ENCODE results near the gene ARMH4.

Gene ARMH4

GRCh38 chr14:58138714-58139482 is 13.1 kb downstream of the ARMH4 start:
- no peak overlapping the region for H3K4me3 ChIP-seq (ENCODE audit: low read depth in 1 of 2, low read length in 2 of 2)
- no peak overlapping the region for H3K4me2 ChIP-seq (ENCODE audit: insufficient read depth, low read length)
- no peak overlapping the region for H3K9ac ChIP-seq (ENCODE audit: low read depth, low read length)
- no peaks in the 10 kb centered on the region for H3K9me3 ChIP-seq (ENCODE audit: insufficient read depth, low read length, severe bottlenecking)
- no peaks in the 10 kb centered on the region for H3K36me3 ChIP-seq (ENCODE audit: insufficient read depth, low read length)
- no peak overlapping the region for H2AFZ ChIP-seq (ENCODE audit: low read depth, low read length)
- H3K27ac ChIP-seq (ENCODE audit: low read length) = no peak overlapping the region
- H3K4me1 ChIP-seq (ENCODE audit: insufficient read depth, low read length) = no peaks in the 10 kb centered on the region
- DNase-seq (no peak), ATAC-seq (ENCODE audit: insufficient read depth, low read depth) (no peak)
- TF ChIP-seq EZH2 (IDR thresholded peaks at IDR 0.05; ENCODE audit: borderline replicate concordance, low read depth, low read length, severe bottlenecking) (no peak), CTCF (IDR thresholded peaks at IDR 0.05; ENCODE audit: borderline replicate concordance, extremely low read depth, low read length, poor library complexity, severe bottlenecking) (no peak)
- H3K79me2 ChIP-seq (ENCODE audit: insufficient read depth, low read length) = no peaks in the 10 kb centered on the region
- H3K27me3 ChIP-seq (ENCODE audit: insufficient read depth, low read length, poor library complexity) = peaks cover 20% of the 10 kb centered on the region
- H4K20me1 ChIP-seq (ENCODE audit: insufficient read depth, low read length) = no peaks in the 10 kb centered on the region

- H3K4me2 ChIP-seq (ENCODE audit: insufficient read depth, low read length) = no peak overlapping the region
- DNase-seq = no peak
- no peaks in the 10 kb centered on the region for H3K36me3 ChIP-seq (ENCODE audit: insufficient read depth, low read length)
- H2AFZ ChIP-seq (ENCODE audit: low read depth, low read length) = no peak overlapping the region
- peak; percentile 42; the same call in 1 of the 3 replicates for ATAC-seq (ENCODE audit: insufficient read depth, low read depth)
- no peak overlapping the region for H3K9ac ChIP-seq (ENCODE audit: low read depth, low read length)
- H3K79me2 ChIP-seq (ENCODE audit: insufficient read depth, low read length) = no peaks in the 10 kb centered on the region
- H3K9me3 ChIP-seq (ENCODE audit: insufficient read depth, low read length, severe bottlenecking) = no peaks in the 10 kb centered on the region
- H3K4me1 ChIP-seq (ENCODE audit: insufficient read depth, low read length) = no peaks in the 10 kb centered on the region
- H4K20me1 ChIP-seq (ENCODE audit: insufficient read depth, low read length) = no peaks in the 10 kb centered on the region
- no peak overlapping the region for H3K4me3 ChIP-seq (ENCODE audit: low read depth in 1 of 2, low read length in 2 of 2)
- H3K27ac ChIP-seq (ENCODE audit: low read length) = no peak overlapping the region
- peaks cover 20% of the 10 kb centered on the region for H3K27me3 ChIP-seq (ENCODE audit: insufficient read depth, low read length, poor library complexity)
- TF ChIP-seq CTCF (IDR thresholded peaks at IDR 0.05; ENCODE audit: borderline replicate concordance, extremely low read depth, low read length, poor library complexity, severe bottlenecking) (no peak), EZH2 (IDR thresholded peaks at IDR 0.05; ENCODE audit: borderline replicate concordance, low read depth, low read length, severe bottlenecking) (no peak)
Measured at GRCh38 chr14:58138031-58138713, 13.8 kb downstream of the ARMH4 start.

GRCh38 chr14:58133739-58134138 is 18.3 kb downstream of the ARMH4 start:
- Histone ChIP-seq H3K27ac (ENCODE audit: low read length) (no peak overlapping the region), H3K4me2 (ENCODE audit: insufficient read depth, low read length) (no peak overlapping the region)

More at GRCh38 chr14:58133739-58134138, 18.3 kb downstream of the ARMH4 start:
- Histone ChIP-seq H3K9me3 (ENCODE audit: insufficient read depth, low read length, severe bottlenecking) (no peaks in the 10 kb centered on the region), H3K9ac (ENCODE audit: low read depth, low read length) (no peak overlapping the region), H3K4me1 (ENCODE audit: insufficient read depth, low read length) (no peaks in the 10 kb centered on the region), H3K36me3 (ENCODE audit: insufficient read depth, low read length) (no peaks in the 10 kb centered on the region), H3K4me3 (ENCODE audit: low read depth in 1 of 2, low read length in 2 of 2) (no peak overlapping the region), H2AFZ (ENCODE audit: low read depth, low read length) (no peak overlapping the region), H3K27me3 (ENCODE audit: insufficient read depth, low read length, poor library complexity) (peaks cover 10% of the 10 kb centered on the region), H4K20me1 (ENCODE audit: insufficient read depth, low read length) (no peaks in the 10 kb centered on the region), H3K79me2 (ENCODE audit: insufficient read depth, low read length) (no peaks in the 10 kb centered on the region)
- no peak for TF ChIP-seq CTCF (IDR thresholded peaks at IDR 0.05; ENCODE audit: borderline replicate concordance, extremely low read depth, low read length, poor library complexity, severe bottlenecking)
- TF ChIP-seq EZH2 (IDR thresholded peaks at IDR 0.05; ENCODE audit: borderline replicate concordance, low read depth, low read length, severe bottlenecking) = no peak
- no peak for DNase-seq
- no peak for ATAC-seq (ENCODE audit: insufficient read depth, low read depth)

Measured in DND-41 (cell line).